Measurements from ENCODE around the gene ARHGAP6. TPM values are rescaled to one million over a fixed set of nuclear protein-coding genes. Genes with fewer than 3 reads are reported as not detected.

Gene ARHGAP6
- total RNA-seq, 2 donors from 2014 or later: 0.07 to 0.14 TPM

GRCh38 chrX:11117745-11118144, 548.0 kb downstream of the ARHGAP6 start:
- Mint-ChIP-seq H3K27me3 (no peaks in the 10 kb centered on the region), H3K36me3 (peaks cover 22% of the 10 kb centered on the region), H3K27ac (no peak overlapping the region), H3K4me1 (ENCODE audit: low read depth in 2 of 2) (peaks cover 14 to 16% of the 10 kb centered on the region in 2 donors), H3K4me3 (no peak overlapping the region), H3K9me3 (no peaks in the 10 kb centered on the region)
- ATAC-seq (no peak), DNase-seq (ENCODE audit: low spot score) (no peak)

GRCh38 chrX:11113731-11114130, 552.0 kb downstream of the ARHGAP6 start:
- Mint-ChIP-seq H3K27me3 (no peaks in the 10 kb centered on the region), H3K9me3 (no peaks in the 10 kb centered on the region), H3K4me3 (peak overlapping the region; percentile 59), H3K36me3 (peaks cover 9% of the 10 kb centered on the region), H3K4me1 (ENCODE audit: low read depth in 2 of 2) (peaks cover 12 to 14% of the 10 kb centered on the region in 2 donors), H3K27ac (peak overlapping the region; percentile 68 to 95)
- ATAC-seq (no peak), DNase-seq (ENCODE audit: low spot score) (no peak)

- peaks cover 9% of the 10 kb centered on the region for H3K36me3 Mint-ChIP-seq
- no peaks in the 10 kb centered on the region for H3K27me3 Mint-ChIP-seq
- peak overlapping the region; percentile 95 to 96 for H3K27ac Mint-ChIP-seq
- DNase-seq (ENCODE audit: low spot score): no peak
- peaks cover 12 to 14% of the 10 kb centered on the region in 2 donors for H3K4me1 Mint-ChIP-seq (ENCODE audit: low read depth in 2 of 2)
- H3K4me3 Mint-ChIP-seq: no peak overlapping the region
- ATAC-seq: no peak
- H3K9me3 Mint-ChIP-seq: no peaks in the 10 kb centered on the region
Measured at GRCh38 chrX:11111947-11112346, 553.8 kb downstream of the ARHGAP6 start.

DNA sequence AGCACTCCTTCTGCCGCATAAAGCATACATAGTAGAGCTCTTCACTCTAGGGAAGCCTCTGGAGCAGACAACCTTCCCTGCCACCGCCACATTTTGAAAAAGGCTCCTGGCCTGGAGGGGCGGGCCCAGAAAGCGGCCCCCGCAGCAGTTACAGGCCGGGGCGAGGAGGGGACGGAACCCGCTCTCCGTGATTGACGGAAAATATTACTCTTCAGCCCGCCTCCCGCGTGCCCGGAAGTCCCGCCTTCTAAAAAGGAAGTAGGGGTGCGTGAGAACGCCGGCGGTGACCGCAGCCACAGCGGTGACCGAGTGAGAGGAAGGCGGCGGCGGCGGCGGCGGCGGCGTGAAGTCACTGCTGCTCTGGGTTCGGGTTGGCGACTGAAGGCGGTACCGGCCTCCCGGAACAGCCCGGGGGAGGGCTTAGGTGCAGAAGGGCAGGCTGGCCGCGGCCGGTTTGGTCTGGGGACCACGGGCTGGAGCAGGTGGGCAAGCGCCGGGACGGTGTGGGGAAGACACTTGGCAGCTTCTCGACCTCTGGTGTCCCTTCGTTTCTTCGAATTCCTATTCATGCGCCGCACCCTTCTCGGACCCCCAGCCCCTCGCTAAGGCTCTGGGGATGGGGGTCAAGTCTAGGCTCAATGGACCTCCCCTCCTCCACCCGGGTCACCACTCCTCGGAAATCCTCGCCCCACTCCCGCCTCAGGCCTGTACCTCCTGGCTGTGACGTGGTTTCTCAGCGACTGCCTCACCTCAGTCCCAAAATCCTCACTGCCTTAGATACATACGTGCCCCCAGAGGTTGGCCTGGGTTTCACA, 554.5 kb downstream of the ARHGAP6 start, which contains the start of gene HCCS:
Gene HCCS (plus strand): TSS at position 296 of the 815 bp plus-strand sequence. CDS start 729 bp downstream, outside the sequence.
- Mint-ChIP-seq H3K27me3 (no peaks in the 10 kb centered on the region), H3K27ac (peak within 1 kb of the TSS; percentile 95 to 96), H3K9me3 (no peaks in the 10 kb centered on the region), H3K36me3 (peaks cover 9% of the 10 kb centered on the region), H3K4me3 (no peak within 1 kb of the TSS), H3K4me1 (ENCODE audit: low read depth in 2 of 2) (peaks cover 12 to 14% of the 10 kb centered on the region in 2 donors)
- peak; percentile 90 for DNase-seq (ENCODE audit: low spot score)
- peak; percentile 94 for ATAC-seq

GRCh38 chrX:11109968-11110367, 555.8 kb downstream of the ARHGAP6 start:
- Mint-ChIP-seq H3K36me3 (peaks cover 4% of the 10 kb centered on the region), H3K27me3 (no peaks in the 10 kb centered on the region), H3K9me3 (no peaks in the 10 kb centered on the region), H3K4me3 (no peak overlapping the region), H3K27ac (no peak overlapping the region), H3K4me1 (ENCODE audit: low read depth in 2 of 2) (peaks cover 12 to 14% of the 10 kb centered on the region in 2 donors)
- DNase-seq (ENCODE audit: low spot score): no peak
- ATAC-seq: no peak

GRCh38 chrX:11108253-11108941, 557.3 kb downstream of the ARHGAP6 start:
- H3K4me3 Mint-ChIP-seq: no peak overlapping the region
- ATAC-seq (no peak), DNase-seq (ENCODE audit: low spot score) (no peak)
- no peaks in the 10 kb centered on the region for H3K9me3 Mint-ChIP-seq
- no peak overlapping the region for H3K27ac Mint-ChIP-seq
- no peaks in the 10 kb centered on the region for H3K36me3 Mint-ChIP-seq
- H3K27me3 Mint-ChIP-seq: no peaks in the 10 kb centered on the region
- peaks cover 6 to 8% of the 10 kb centered on the region in 2 donors for H3K4me1 Mint-ChIP-seq (ENCODE audit: low read depth in 2 of 2)

GRCh38 chrX:11105080-11105479, 560.6 kb downstream of the ARHGAP6 start:
- no peaks in the 10 kb centered on the region for H3K36me3 Mint-ChIP-seq
- H3K27ac Mint-ChIP-seq: no peak overlapping the region
- H3K9me3 Mint-ChIP-seq: no peaks in the 10 kb centered on the region
- ATAC-seq: no peak
- no peak overlapping the region for H3K4me3 Mint-ChIP-seq
- no peak for DNase-seq (ENCODE audit: low spot score)
- H3K27me3 Mint-ChIP-seq: no peaks in the 10 kb centered on the region
- peaks cover 0 to 9% of the 10 kb centered on the region in 2 donors for H3K4me1 Mint-ChIP-seq (ENCODE audit: low read depth in 2 of 2)

GRCh38 chrX:11103751-11104150, 562.0 kb downstream of the ARHGAP6 start:
- ATAC-seq: peak; percentile 56 to 62
- Mint-ChIP-seq H3K4me3 (no peak overlapping the region), H3K27ac (no peak overlapping the region), H3K9me3 (no peaks in the 10 kb centered on the region), H3K4me1 (ENCODE audit: low read depth in 2 of 2) (peaks cover 0 to 9% of the 10 kb centered on the region in 2 donors), H3K27me3 (no peaks in the 10 kb centered on the region), H3K36me3 (no peaks in the 10 kb centered on the region)
- no peak for DNase-seq (ENCODE audit: low spot score)

- Mint-ChIP-seq H3K4me3 (no peak overlapping the region), H3K4me1 (ENCODE audit: low read depth in 2 of 2) (peaks cover 0 to 9% of the 10 kb centered on the region in 2 donors), H3K27me3 (no peaks in the 10 kb centered on the region), H3K27ac (peak overlapping the region in 1 of 2 donors; percentile 15), H3K9me3 (no peaks in the 10 kb centered on the region), H3K36me3 (no peaks in the 10 kb centered on the region)
- ATAC-seq (no peak), DNase-seq (ENCODE audit: low spot score) (no peak)
Measured at GRCh38 chrX:11103006-11103405, 562.7 kb downstream of the ARHGAP6 start.

DNA sequence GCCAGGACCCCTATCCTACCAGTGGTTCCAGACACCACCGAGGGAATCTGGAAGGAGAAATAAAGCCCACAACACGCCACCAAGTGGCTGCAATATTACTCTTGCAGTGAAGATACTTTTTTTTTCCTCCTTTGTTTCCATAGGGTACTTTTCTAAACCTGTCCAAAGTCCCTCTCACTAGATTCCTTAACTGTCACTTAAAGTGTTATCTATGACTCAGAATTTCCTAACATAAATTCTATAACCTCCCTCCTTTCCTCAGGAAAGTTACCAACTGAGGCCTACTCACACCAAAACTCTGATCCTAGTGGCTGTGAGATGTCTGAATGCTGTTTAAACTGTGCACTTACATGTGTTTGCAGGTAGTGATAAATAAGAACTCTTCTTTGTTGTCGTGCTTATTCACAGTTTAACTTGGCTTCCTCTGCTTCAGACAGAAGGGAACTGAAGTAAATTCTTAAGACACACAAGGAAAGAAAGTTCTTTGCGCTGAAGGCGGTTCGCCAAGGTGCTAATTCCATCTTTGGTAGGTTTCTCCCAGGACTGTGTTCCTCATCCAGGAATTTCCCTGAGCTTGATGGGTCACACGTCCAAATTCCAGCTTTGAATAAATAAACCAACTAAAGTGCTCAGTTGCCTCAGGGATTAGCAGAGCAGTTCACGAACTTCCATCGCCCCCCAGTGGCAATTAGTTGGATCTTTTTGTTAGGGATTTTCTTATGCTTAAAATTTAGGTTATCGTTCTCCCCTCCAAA, 565.3 kb downstream of the ARHGAP6 start:
- ATAC-seq (no peak), DNase-seq (ENCODE audit: low spot score) (no peak)
- H3K4me3 Mint-ChIP-seq: no peak overlapping the region
- no peaks in the 10 kb centered on the region for H3K9me3 Mint-ChIP-seq
- H3K36me3 Mint-ChIP-seq: no peaks in the 10 kb centered on the region
- peaks cover 0 to 9% of the 10 kb centered on the region in 2 donors for H3K4me1 Mint-ChIP-seq (ENCODE audit: low read depth in 2 of 2)
- peaks cover 0 to 2% of the 10 kb centered on the region in 2 donors for H3K27me3 Mint-ChIP-seq
- H3K27ac Mint-ChIP-seq: no peak overlapping the region

- ATAC-seq (no peak), DNase-seq (ENCODE audit: low spot score) (no peak)
- Mint-ChIP-seq H3K36me3 (no peaks in the 10 kb centered on the region), H3K4me3 (no peak overlapping the region), H3K27me3 (peaks cover 0 to 2% of the 10 kb centered on the region in 2 donors), H3K27ac (no peak overlapping the region), H3K9me3 (no peaks in the 10 kb centered on the region), H3K4me1 (ENCODE audit: low read depth in 2 of 2) (peaks cover 0 to 5% of the 10 kb centered on the region in 2 donors)
Measured at GRCh38 chrX:11099465-11099864, 566.3 kb downstream of the ARHGAP6 start.

DNA sequence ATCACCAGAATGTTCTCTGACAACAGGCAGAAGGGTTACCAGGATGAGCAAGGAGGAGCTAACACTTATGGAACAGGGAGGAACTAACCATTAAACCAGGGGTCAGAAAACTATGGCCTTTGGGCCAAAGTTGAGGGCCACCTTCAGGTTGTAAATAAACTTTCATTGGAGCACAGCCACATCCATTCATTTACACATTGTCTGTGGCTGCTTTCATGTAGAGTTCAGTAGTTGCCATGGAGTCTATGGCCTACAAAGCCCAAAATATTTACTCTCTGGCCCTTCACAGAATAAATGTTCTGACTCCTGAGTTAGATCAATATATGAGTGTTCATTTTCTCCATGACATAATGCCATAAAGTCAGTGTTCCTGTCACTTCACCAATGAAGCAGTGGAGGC, 567.8 kb downstream of the ARHGAP6 start:
- Mint-ChIP-seq H3K4me3 (no peak overlapping the region), H3K27ac (no peak overlapping the region), H3K4me1 (ENCODE audit: low read depth in 2 of 2) (peaks cover 0 to 2% of the 10 kb centered on the region in 2 donors), H3K9me3 (no peaks in the 10 kb centered on the region), H3K36me3 (no peaks in the 10 kb centered on the region), H3K27me3 (peaks cover 0 to 2% of the 10 kb centered on the region in 2 donors)
- DNase-seq (ENCODE audit: low spot score) (no peak), ATAC-seq (no peak)

- no peak for ATAC-seq
- peaks cover 17% of the 10 kb centered on the region for H3K36me3 Mint-ChIP-seq
- no peak overlapping the region for H3K27ac Mint-ChIP-seq
Measured at GRCh38 chrX:11089802-11090201, 575.9 kb downstream of the ARHGAP6 start.

More at GRCh38 chrX:11089802-11090201, 575.9 kb downstream of the ARHGAP6 start:
- Mint-ChIP-seq H3K27me3 (peaks cover 0 to 5% of the 10 kb centered on the region in 2 donors), H3K9me3 (peaks cover 5% of the 10 kb centered on the region), H3K4me1 (ENCODE audit: low read depth in 2 of 2) (no peaks in the 10 kb centered on the region), H3K4me3 (no peak overlapping the region)
- no peak for DNase-seq (ENCODE audit: low spot score)
